ENCODE measurements around the gene PGAM1.
A peak's percentile ranks its signal among the peaks of the same experiment; 100 is the strongest.

Gene PGAM1

GRCh38 chr10:97400665-97401454 lies 25.1 kb upstream of the PGAM1 start, which contains the start of gene RRP12 (continued):
- no peak for TF ChIP-seq REST (tag by site-specific recombination; IDR thresholded peaks at IDR 0.05)
- no peak for TF ChIP-seq ZNF266 (tag by site-specific recombination; IDR thresholded peaks at IDR 0.05; ENCODE audit: low read depth)
- TF ChIP-seq ZNF544 (tag by site-specific recombination; IDR thresholded peaks at IDR 0.05), result no peak
- no peak for TF ChIP-seq ZBTB49 (tag by site-specific recombination; IDR thresholded peaks at IDR 0.05; ENCODE audit: low read depth)
- no peak for TF ChIP-seq OVOL3 (tag by site-specific recombination; IDR thresholded peaks at IDR 0.05)
- TF ChIP-seq ZNF791 (tag by site-specific recombination; IDR thresholded peaks at IDR 0.05), result no peak
- no peak for TF ChIP-seq ZNF843 (tag by site-specific recombination; IDR thresholded peaks at IDR 0.05)
- no peak for TF ChIP-seq ZNF223 (tag by site-specific recombination; IDR thresholded peaks at IDR 0.05)
- TF ChIP-seq ZNF580 (tag by site-specific recombination; IDR thresholded peaks at IDR 0.05), result peak; percentile 99
- no peak for TF ChIP-seq GLIS2 (tag by site-specific recombination; IDR thresholded peaks at IDR 0.05)
- no peak for TF ChIP-seq ZNF639 (tag by site-specific recombination; IDR thresholded peaks at IDR 0.05)
- TF ChIP-seq, protein P1, sequence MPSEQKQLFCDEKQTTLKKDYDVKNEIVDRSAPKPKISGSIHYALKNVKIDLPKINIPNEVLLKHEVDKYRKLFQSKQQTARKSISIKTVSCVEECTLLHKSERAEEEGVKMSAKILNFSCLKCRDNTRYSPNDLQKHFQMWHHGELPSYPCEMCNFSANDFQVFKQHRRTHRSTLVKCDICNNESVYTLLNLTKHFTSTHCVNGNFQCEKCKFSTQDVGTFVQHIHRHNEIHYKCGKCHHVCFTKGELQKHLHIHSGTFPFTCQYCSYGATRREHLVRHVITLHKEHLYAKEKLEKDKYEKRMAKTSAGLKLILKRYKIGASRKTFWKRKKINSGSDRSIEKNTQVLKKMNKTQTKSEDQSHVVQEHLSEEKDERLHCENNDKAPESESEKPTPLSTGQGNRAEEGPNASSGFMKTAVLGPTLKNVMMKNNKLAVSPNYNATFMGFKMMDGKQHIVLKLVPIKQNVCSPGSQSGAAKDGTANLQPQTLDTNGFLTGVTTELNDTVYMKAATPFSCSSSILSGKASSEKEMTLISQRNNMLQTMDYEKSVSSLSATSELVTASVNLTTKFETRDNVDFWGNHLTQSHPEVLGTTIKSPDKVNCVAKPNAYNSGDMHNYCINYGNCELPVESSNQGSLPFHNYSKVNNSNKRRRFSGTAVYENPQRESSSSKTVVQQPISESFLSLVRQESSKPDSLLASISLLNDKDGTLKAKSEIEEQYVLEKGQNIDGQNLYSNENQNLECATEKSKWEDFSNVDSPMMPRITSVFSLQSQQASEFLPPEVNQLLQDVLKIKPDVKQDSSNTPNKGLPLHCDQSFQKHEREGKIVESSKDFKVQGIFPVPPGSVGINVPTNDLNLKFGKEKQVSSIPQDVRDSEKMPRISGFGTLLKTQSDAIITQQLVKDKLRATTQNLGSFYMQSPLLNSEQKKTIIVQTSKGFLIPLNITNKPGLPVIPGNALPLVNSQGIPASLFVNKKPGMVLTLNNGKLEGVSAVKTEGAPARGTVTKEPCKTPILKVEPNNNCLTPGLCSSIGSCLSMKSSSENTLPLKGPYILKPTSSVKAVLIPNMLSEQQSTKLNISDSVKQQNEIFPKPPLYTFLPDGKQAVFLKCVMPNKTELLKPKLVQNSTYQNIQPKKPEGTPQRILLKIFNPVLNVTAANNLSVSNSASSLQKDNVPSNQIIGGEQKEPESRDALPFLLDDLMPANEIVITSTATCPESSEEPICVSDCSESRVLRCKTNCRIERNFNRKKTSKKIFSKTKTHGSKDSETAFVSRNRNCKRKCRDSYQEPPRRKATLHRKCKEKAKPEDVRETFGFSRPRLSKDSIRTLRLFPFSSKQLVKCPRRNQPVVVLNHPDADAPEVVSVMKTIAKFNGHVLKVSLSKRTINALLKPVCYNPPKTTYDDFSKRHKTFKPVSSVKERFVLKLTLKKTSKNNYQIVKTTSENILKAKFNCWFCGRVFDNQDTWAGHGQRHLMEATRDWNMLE (tag by site-specific recombination; conservative IDR thresholded peaks at IDR 0.05; ENCODE audit: low read depth), result peak; percentile 94; the same call in 1 of the 2 replicates
- TF ChIP-seq KLF16 (tag by site-specific recombination; IDR thresholded peaks at IDR 0.05), result peak; percentile 81
- no peak for TF ChIP-seq ZNF341 (tag by site-specific recombination; IDR thresholded peaks at IDR 0.05; ENCODE audit: low read depth)
- TF ChIP-seq ZNF629 (tag by site-specific recombination; IDR thresholded peaks at IDR 0.05), result peak; percentile 100
- no peak for TF ChIP-seq ZNF561 (tag by site-specific recombination; IDR thresholded peaks at IDR 0.05; ENCODE audit: borderline replicate concordance)
- 0 out of 2 replicates have a peak, but pooled peaks have one; percentile 43 for TF ChIP-seq ZFP37 (tag by site-specific recombination; IDR thresholded peaks at IDR 0.05)
- TF ChIP-seq ZNF175 (tag by site-specific recombination; IDR thresholded peaks at IDR 0.05), result no peak
- TF ChIP-seq ZBTB11 (tag by site-specific recombination; conservative IDR thresholded peaks at IDR 0.05; ENCODE audit: low read depth), result peak; percentile 87

Data from HEK293 (cell line).